ENCODE results near the gene GBP3.

GBP3 gene, protein sequence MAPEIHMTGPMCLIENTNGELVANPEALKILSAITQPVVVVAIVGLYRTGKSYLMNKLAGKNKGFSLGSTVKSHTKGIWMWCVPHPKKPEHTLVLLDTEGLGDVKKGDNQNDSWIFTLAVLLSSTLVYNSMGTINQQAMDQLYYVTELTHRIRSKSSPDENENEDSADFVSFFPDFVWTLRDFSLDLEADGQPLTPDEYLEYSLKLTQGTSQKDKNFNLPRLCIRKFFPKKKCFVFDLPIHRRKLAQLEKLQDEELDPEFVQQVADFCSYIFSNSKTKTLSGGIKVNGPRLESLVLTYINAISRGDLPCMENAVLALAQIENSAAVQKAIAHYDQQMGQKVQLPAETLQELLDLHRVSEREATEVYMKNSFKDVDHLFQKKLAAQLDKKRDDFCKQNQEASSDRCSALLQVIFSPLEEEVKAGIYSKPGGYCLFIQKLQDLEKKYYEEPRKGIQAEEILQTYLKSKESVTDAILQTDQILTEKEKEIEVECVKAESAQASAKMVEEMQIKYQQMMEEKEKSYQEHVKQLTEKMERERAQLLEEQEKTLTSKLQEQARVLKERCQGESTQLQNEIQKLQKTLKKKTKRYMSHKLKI

GRCh38 chr1:89022167-89022959 is at the start of gene GBP3:
GBP3 (minus strand) TSS chr1:89022866; CDS start chr1:89020721, 2,145 bp downstream.
- Histone ChIP-seq H3K36me3 (peaks cover 19% of the 10 kb centered on the region), H3K27ac (peak within 1 kb of the TSS; percentile 74), H3K4me2 (peak within 1 kb of the TSS; percentile 86), H3K4me3 (peak within 1 kb of the TSS; percentile 68), H3K4me1 (peaks cover 14% of the 10 kb centered on the region), H3K9me3 (no peaks in the 10 kb centered on the region), H3K27me3 (no peaks in the 10 kb centered on the region), H3K9ac (peak within 1 kb of the TSS; percentile 76), H4K20me1 (no peaks in the 10 kb centered on the region)
- TF ChIP-seq Cebpa-rat (IDR thresholded peaks at IDR 0.05), result no peak

DNA sequence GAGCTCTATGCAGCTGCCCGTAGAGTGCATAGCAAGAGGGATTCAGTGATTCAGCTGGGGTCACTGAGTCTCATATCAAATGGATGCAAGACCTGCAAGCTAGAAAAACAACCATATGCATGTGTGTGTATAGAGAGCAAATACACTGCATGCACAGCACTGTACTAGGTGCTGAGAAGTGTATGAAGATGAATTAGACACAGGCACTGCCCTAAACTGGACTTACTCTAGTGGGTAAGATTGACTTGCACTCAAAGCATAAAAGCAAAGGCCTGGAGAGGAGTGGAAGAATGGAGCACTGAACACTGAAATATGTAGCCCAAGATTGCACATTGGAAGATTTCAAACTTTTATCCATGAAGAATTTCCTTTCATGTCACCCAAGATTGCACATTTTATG is 47.8 kb upstream of the GBP3 start:
- Histone ChIP-seq H3K4me2 (no peak overlapping the region; the same call in 1 of the 2 replicates), H3K27ac (no peak overlapping the region)
- TF ChIP-seq Cebpa-rat (IDR thresholded peaks at IDR 0.05), result no peak

DNA sequence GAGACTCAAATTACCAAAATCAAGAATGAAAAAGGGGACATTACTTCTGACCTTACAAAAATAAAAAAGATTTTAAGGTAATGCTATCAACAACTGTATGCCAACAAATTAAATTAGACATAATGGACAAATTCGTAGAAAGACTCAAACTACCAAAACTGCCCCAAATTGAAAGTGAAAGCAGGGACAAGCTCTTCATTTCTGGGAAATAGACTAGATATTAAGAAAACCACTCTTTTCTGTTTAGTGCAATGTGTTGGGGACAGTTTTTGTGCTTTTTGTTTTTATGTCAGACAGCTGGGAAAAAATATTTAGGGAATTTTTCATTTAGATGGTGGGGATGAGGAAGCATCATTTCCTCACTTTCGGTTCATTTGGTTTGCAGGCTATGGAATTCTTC is 47.3 kb upstream of the GBP3 start:
- TF ChIP-seq Cebpa-rat (IDR thresholded peaks at IDR 0.05), result no peak
- H3K4me2 ChIP-seq, result peak overlapping the region; percentile 60
- peaks cover 8% of the 10 kb centered on the region; the same call in 1 of the 2 replicates for H3K4me1 ChIP-seq
- no peak overlapping the region for H3K9ac ChIP-seq
- no peak overlapping the region for H3K27ac ChIP-seq
- no peaks in the 10 kb centered on the region for H3K27me3 ChIP-seq
- no peaks in the 10 kb centered on the region for H3K36me3 ChIP-seq
- no peak overlapping the region for H3K4me3 ChIP-seq
- H3K9me3 ChIP-seq, result peaks cover 8% of the 10 kb centered on the region; the same call in 1 of the 2 replicates
- no peaks in the 10 kb centered on the region for H4K20me1 ChIP-seq

More for the DNA sequence above, 47.8 kb upstream of the GBP3 start:
- no peaks in the 10 kb centered on the region for H4K20me1 ChIP-seq
- no peaks in the 10 kb centered on the region for H3K27me3 ChIP-seq
- peaks cover 8% of the 10 kb centered on the region; the same call in 1 of the 2 replicates for H3K9me3 ChIP-seq
- no peaks in the 10 kb centered on the region for H3K36me3 ChIP-seq
- H3K4me3 ChIP-seq, result no peak overlapping the region
- no peak overlapping the region for H3K9ac ChIP-seq
- H3K4me1 ChIP-seq, result peaks cover 2% of the 10 kb centered on the region; the same call in 1 of the 2 replicates

GRCh38 chr1:89068291-89068690 is 45.6 kb upstream of the GBP3 start:
- no peak overlapping the region for H3K9ac ChIP-seq
- H3K36me3 ChIP-seq, result no peaks in the 10 kb centered on the region
- H3K4me2 ChIP-seq, result no peak overlapping the region
- peaks cover 15% of the 10 kb centered on the region for H3K4me1 ChIP-seq
- H3K27me3 ChIP-seq, result no peaks in the 10 kb centered on the region
- H3K9me3 ChIP-seq, result no peaks in the 10 kb centered on the region
- no peak overlapping the region for H3K4me3 ChIP-seq
- no peak for TF ChIP-seq Cebpa-rat (IDR thresholded peaks at IDR 0.05)
- H4K20me1 ChIP-seq, result no peaks in the 10 kb centered on the region
- no peak overlapping the region for H3K27ac ChIP-seq

DNA sequence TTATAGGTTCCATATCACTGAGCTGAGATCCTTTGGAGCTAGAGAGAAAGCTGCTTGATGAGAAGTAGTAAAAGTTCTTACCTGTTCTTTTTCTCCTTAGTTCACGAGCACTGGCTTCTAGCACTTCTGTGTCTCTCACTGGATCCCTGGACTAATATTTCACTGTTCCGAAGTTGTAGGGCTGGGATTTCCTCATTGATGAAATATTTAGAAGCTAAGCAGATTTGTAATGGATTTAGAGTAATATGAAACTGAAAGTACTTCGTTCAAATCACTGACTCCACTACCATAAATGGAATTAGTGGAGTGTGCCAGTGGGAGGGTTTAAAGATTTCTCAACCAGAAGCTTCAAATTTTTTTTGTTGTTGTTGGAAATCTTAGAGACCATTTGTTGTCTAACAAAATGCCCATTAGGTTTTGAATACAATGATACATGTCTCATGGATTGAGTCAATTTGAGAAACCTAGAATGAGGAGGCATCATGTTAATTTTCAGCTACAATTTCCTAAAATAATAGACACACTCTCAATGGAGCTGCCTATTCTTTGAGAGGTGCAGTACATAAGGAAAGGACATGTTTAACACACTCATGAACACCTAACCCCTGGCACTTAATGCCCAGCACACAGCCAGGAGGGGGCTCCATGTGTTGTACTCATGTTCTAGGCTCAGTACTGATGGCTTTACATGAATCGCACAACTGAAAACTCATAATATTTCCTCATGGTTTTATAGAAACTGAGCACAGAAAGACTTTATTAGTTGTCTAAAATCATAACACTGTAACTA is 42.6 kb upstream of the GBP3 start, which contains the start of gene GBP1:
TSS of gene GBP1 (minus strand) at position 130 of the 790 bp plus-strand sequence. CDS start 1,974 bp downstream, outside the sequence.
- Histone ChIP-seq H3K9me3 (no peaks in the 10 kb centered on the region), H3K27me3 (no peaks in the 10 kb centered on the region), H4K20me1 (no peaks in the 10 kb centered on the region), H3K27ac (peak within 1 kb of the TSS; percentile 68), H3K4me3 (peak within 1 kb of the TSS; percentile 59), H3K4me1 (peaks cover 15% of the 10 kb centered on the region), H3K36me3 (no peaks in the 10 kb centered on the region), H3K4me2 (peak within 1 kb of the TSS; percentile 85), H3K9ac (peak within 1 kb of the TSS; percentile 64)
- TF ChIP-seq Cebpa-rat (IDR thresholded peaks at IDR 0.05), result no peak

DNA sequence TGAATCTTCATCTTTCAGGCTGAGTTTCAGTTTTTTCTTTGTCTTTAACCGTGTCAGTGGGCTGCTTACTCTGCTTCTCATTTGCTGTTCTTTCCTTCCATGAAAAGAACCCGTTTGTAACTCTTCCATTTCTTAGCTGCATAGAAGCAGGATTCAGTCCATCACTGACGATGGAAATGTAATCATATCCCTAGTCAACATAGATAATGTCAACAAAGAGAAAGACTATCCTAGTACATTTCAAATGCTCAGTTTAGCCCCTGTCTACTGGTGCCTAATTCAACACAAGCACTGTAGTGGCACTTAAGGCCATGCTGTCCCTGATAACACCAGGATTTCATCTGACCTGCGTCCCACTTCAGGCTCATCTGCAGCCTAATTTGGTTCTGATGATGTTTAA is 42.0 kb upstream of the GBP3 start:
- no peaks in the 10 kb centered on the region for H4K20me1 ChIP-seq
- H3K36me3 ChIP-seq, result no peaks in the 10 kb centered on the region
- H3K4me3 ChIP-seq, result peak overlapping the region; percentile 59
- peaks cover 15% of the 10 kb centered on the region for H3K4me1 ChIP-seq
- H3K9ac ChIP-seq, result peak overlapping the region; percentile 64
- H3K27ac ChIP-seq, result peak overlapping the region; percentile 68
- H3K9me3 ChIP-seq, result no peaks in the 10 kb centered on the region
- no peak for TF ChIP-seq Cebpa-rat (IDR thresholded peaks at IDR 0.05)
- peak overlapping the region; percentile 85 for H3K4me2 ChIP-seq
- no peaks in the 10 kb centered on the region for H3K27me3 ChIP-seq

DNA sequence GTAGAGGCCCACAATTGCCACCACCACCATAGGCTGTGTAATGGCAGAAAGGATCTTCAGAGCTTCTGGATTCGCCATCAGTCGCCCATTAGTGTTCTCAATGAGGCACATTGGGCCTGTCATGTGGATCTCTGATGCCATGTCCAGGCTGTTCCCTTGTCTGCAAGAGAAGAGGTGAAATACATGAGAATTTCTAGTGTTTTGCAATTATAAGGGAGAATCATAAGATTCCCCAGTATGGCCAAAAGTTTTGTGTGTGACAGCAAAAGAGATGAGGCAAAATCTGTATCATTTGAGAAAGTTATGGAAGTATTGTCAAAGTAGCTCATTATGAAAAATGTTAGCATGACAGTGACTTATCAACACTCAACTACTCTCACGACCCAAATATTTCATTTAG is 40.4 kb upstream of the GBP3 start:
- no peak overlapping the region for H3K4me2 ChIP-seq

DNA sequence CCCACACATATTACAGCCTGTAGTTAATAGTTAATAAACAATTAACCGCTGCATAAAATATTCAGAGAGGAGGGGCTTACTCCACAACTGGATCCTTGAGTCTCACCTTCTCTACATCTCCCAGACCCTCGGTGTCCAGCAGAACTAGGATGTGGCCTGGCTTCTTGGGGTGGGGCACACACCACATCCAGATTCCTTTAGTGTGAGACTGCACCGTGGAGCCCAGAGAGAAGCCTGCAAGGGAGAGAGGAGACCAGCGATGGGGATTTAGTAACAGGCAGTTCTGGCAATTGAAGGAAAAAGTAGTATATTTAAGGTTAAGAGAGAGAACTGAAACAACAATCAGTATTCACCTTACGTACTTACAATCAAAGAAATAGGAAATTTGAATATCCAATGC is 37.4 kb upstream of the GBP3 start:
- Histone ChIP-seq H3K27ac (no peak overlapping the region), H4K20me1 (no peaks in the 10 kb centered on the region), H3K9ac (no peak overlapping the region), H3K9me3 (no peaks in the 10 kb centered on the region), H3K4me3 (no peak overlapping the region), H3K27me3 (no peaks in the 10 kb centered on the region), H3K4me2 (no peak overlapping the region), H3K4me1 (peaks cover 8% of the 10 kb centered on the region), H3K36me3 (0 out of 2 replicates have a peak, but pooled peaks cover 3% of the 10 kb centered on the region)
- TF ChIP-seq Cebpa-rat (IDR thresholded peaks at IDR 0.05), result no peak

More for the DNA sequence above, 40.4 kb upstream of the GBP3 start:
- Histone ChIP-seq H3K27ac (no peak overlapping the region), H3K4me1 (peaks cover 15% of the 10 kb centered on the region), H4K20me1 (no peaks in the 10 kb centered on the region), H3K9me3 (no peaks in the 10 kb centered on the region), H3K36me3 (no peaks in the 10 kb centered on the region), H3K9ac (no peak overlapping the region), H3K27me3 (no peaks in the 10 kb centered on the region), H3K4me3 (no peak overlapping the region)
- no peak for TF ChIP-seq Cebpa-rat (IDR thresholded peaks at IDR 0.05)

DNA sequence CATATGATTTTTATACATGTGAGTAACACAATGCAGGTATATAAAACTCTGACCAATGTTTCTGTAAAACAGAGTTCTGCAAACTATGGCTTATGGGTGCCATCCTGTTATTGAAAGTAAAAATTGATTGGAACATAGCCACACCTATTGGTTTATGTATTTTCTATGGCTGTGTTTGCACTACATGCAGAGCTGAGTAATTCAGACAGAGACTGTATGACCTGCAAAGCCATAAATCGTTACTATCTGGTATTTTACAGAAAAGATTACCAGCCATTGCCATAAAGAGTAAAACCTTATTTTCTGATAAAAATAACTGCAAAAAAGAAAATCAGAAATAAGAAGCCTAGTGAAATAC is 29.3 kb upstream of the GBP3 start:
- H3K4me1 ChIP-seq, result no peaks in the 10 kb centered on the region
- H3K27me3 ChIP-seq, result no peaks in the 10 kb centered on the region
- no peak for TF ChIP-seq Cebpa-rat (IDR thresholded peaks at IDR 0.05)

More for the DNA sequence above, 29.3 kb upstream of the GBP3 start:
- Histone ChIP-seq H3K4me2 (no peak overlapping the region), H3K9ac (no peak overlapping the region), H4K20me1 (no peaks in the 10 kb centered on the region), H3K4me3 (no peak overlapping the region), H3K9me3 (no peaks in the 10 kb centered on the region), H3K36me3 (0 out of 2 replicates have a peak, but pooled peaks cover 3% of the 10 kb centered on the region), H3K27ac (no peak overlapping the region)
